MM.1S (cell line): ENCODE results near the gene ID2.

ENCODE experiments used
- DNase-seq: peaks from one replicate; pipeline ENCODE4 v3.0.0-alpha.2; 2015
- H2AFZ ChIP-seq: fragments of 300-600 bp; sonication (generic); 2 replicates; pipeline ENCODE4 v1.6.0; 2016; ENCODE audit warnings: antibody characterized with exemption, low read length
- H3F3A ChIP-seq: fragments of 300-600 bp; sonication (generic); 2 replicates; pipeline ENCODE4 v1.6.1; 2016; ENCODE audit warnings: mild to moderate bottlenecking, antibody characterized with exemption, low read length, moderate library complexity, mixed read lengths; ENCODE audit not compliant: insufficient read depth
- H3K27ac ChIP-seq: fragments of 300-600 bp; sonication (generic); 2 replicates; pipeline ENCODE4 v1.5.1; 2016; ENCODE audit warnings: mild to moderate bottlenecking, low read length
- H3K27me3 ChIP-seq: fragments of 300-600 bp; sonication (generic); replicated peaks from 2 replicates; pipeline ENCODE4 v1.6.0; 2016; ENCODE audit warnings: low read length; ENCODE audit not compliant: insufficient read depth
- H3K36me3 ChIP-seq: fragments of 300-600 bp; sonication (generic); replicated peaks from 2 replicates; pipeline ENCODE4 v1.6.1; 2016; ENCODE audit warnings: mild to moderate bottlenecking, low read length, mixed read lengths; ENCODE audit not compliant: insufficient read depth
- H3K4me1 ChIP-seq: fragments of 300-600 bp; sonication (generic); 2 replicates; pipeline ENCODE4 v1.6.1; 2016; ENCODE audit warnings: low read length, mixed read lengths
- H3K4me2 ChIP-seq: fragments of 300-600 bp; sonication (generic); 2 replicates; pipeline ENCODE4 v1.6.0; 2016; ENCODE audit warnings: low read depth, low read length
- H3K4me3 ChIP-seq: fragments of 300-600 bp; sonication (generic); 2 replicates; pipeline ENCODE4 v1.5.1; 2016; ENCODE audit warnings: low read length, mixed read lengths
- H3K79me2 ChIP-seq: fragments of 300-600 bp; sonication (generic); 2 replicates; pipeline ENCODE4 v1.6.1; 2016; ENCODE audit warnings: mixed run types, low read length, mixed read lengths
- H3K9ac ChIP-seq: fragments of 300-600 bp; sonication (generic); 2 replicates; pipeline ENCODE4 v1.6.1; 2016; ENCODE audit warnings: low read length, mixed read lengths
- H3K9me2 ChIP-seq: fragments of 300-600 bp; sonication (generic); replicated peaks from 2 replicates; pipeline ENCODE4 v1.6.1; 2016; ENCODE audit warnings: mild to moderate bottlenecking, low read length, mixed read lengths; ENCODE audit not compliant: insufficient read depth
- H3K9me3 ChIP-seq: fragments of 300-600 bp; sonication (generic); replicated peaks from 2 replicates; pipeline ENCODE4 v1.6.1; 2016; ENCODE audit warnings: mild to moderate bottlenecking, low read length, mixed read lengths; ENCODE audit not compliant: insufficient read depth
- H4K20me1 ChIP-seq: fragments of 300-600 bp; sonication (generic); 2 replicates; pipeline ENCODE4 v1.6.1; 2016; ENCODE audit warnings: mild to moderate bottlenecking, low read length, moderate library complexity, mixed read lengths; ENCODE audit not compliant: insufficient read depth
- EZH2 ChIP-seq: fragments of 300-600 bp; sonication (generic); optimal IDR thresholded peaks from 2 replicates; pipeline ENCODE3; 2017; ENCODE audit warnings: low read depth, mild to moderate bottlenecking, antibody characterized with exemption, low read length, mixed read lengths
- EZH2phosphoT487 ChIP-seq: fragments of 300-600 bp; sonication (generic); IDR thresholded peaks from 2 replicates; pipeline ENCODE4 v1.6.1; 2018; ENCODE audit warnings: antibody characterized with exemption, low read length
- TF ChIP-seq, protein P1 (sequence below): fragments of 300-600 bp; sonication (generic); IDR thresholded peaks from 2 replicates; pipeline ENCODE4 v1.5.1; 2016; ENCODE audit warnings: antibody characterized with exemption, low read length, mixed read lengths

ID2 gene

DNA sequence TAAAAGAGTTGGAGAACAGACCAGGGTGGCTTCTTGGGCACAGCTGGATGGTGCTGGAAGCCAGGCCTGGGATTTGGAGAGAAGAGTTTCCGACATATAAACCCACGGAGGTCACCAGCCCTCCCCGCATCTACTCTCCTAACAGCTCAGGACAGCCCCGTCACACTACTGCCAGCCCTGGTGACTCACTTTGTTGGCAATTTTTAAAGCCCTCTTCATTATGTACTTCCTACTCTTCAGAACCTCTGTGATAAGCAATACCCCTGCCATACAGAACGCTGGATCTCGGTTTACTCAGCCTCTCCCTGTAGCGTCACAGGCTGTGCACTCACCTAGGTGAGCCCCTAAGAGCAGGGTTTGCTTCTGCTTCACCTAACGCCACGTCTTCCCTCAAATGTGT lies 48.1 kb downstream of the ID2 start:
- Histone ChIP-seq H3K27me3 (no peaks in the 10 kb centered on the region), H3K4me1 (no peaks in the 10 kb centered on the region), H3K9ac (no peak overlapping the region), H2AFZ (no peak overlapping the region), H3K27ac (no peak overlapping the region), H3K9me3 (no peaks in the 10 kb centered on the region), H4K20me1 (no peaks in the 10 kb centered on the region), H3K4me2 (no peak overlapping the region), H3K36me3 (0 out of 2 replicates have a peak, but pooled peaks cover 4% of the 10 kb centered on the region), H3K79me2 (no peaks in the 10 kb centered on the region), H3K9me2 (no peaks in the 10 kb centered on the region), H3K4me3 (no peak overlapping the region), H3F3A (no peaks in the 10 kb centered on the region)
- TF ChIP-seq EZH2 (no peak), EZH2phosphoT487 (no peak)
- TF ChIP-seq, protein P1, sequence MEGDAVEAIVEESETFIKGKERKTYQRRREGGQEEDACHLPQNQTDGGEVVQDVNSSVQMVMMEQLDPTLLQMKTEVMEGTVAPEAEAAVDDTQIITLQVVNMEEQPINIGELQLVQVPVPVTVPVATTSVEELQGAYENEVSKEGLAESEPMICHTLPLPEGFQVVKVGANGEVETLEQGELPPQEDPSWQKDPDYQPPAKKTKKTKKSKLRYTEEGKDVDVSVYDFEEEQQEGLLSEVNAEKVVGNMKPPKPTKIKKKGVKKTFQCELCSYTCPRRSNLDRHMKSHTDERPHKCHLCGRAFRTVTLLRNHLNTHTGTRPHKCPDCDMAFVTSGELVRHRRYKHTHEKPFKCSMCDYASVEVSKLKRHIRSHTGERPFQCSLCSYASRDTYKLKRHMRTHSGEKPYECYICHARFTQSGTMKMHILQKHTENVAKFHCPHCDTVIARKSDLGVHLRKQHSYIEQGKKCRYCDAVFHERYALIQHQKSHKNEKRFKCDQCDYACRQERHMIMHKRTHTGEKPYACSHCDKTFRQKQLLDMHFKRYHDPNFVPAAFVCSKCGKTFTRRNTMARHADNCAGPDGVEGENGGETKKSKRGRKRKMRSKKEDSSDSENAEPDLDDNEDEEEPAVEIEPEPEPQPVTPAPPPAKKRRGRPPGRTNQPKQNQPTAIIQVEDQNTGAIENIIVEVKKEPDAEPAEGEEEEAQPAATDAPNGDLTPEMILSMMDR = no peak
- DNase-seq = no peak

GRCh38 chr2:8732601-8733000 lies 50.7 kb downstream of the ID2 start:
- TF ChIP-seq EZH2 (no peak), EZH2phosphoT487 (no peak)
- TF ChIP-seq, protein P1 = no peak
- Histone ChIP-seq H3K27me3 (no peaks in the 10 kb centered on the region), H2AFZ (no peak overlapping the region), H3K27ac (no peak overlapping the region), H3K9ac (no peak overlapping the region), H3K9me3 (no peaks in the 10 kb centered on the region), H3K36me3 (peaks cover 4% of the 10 kb centered on the region; the same call in 1 of the 2 replicates), H3K9me2 (no peaks in the 10 kb centered on the region), H3K79me2 (no peaks in the 10 kb centered on the region), H4K20me1 (no peaks in the 10 kb centered on the region), H3K4me3 (no peak overlapping the region), H3K4me2 (no peak overlapping the region), H3F3A (no peaks in the 10 kb centered on the region), H3K4me1 (no peaks in the 10 kb centered on the region)
- no peak for DNase-seq
